Measurements from ENCODE around the gene MBP. TPM values are rescaled to one million over a fixed set of nuclear protein-coding genes. Genes with fewer than 3 reads are reported as not detected.

MBP gene
- total RNA-seq, 2 experiments from 2014 or later, result 75.4 to 79.2 TPM

- peaks cover 63% of the 10 kb centered on the region for H3K36me3 Mint-ChIP-seq (ENCODE audit: low read depth)
- no peak for TF ChIP-seq CTCF (IDR thresholded peaks at IDR 0.05)
- no peaks in the 10 kb centered on the region for H3K9me3 Mint-ChIP-seq
- no peak for DNase-seq
- POLR2A ChIA-PET, result interaction anchor here (0.9 kb wide), 2 partner anchors 11 to 13 kb away, joined by 3 read pairs; partner anchors contain the start of gene MBP
- no peak for ATAC-seq (ENCODE audit: poor library complexity)
- Histone ChIP-seq H3K27ac (ENCODE audit: low read depth in 1 of 2, low read length in 2 of 2) (peak overlapping the region; percentile 10 to 27), H3K27me3 (ENCODE audit: control insufficient read depth in 1 of 2, insufficient read depth in 2 of 2, low read length in 2 of 2) (no peaks in the 10 kb centered on the region), H3K36me3 (ENCODE audit: insufficient read depth, low read length) (peaks cover 34% of the 10 kb centered on the region), H3K4me1 (ENCODE audit: insufficient read depth, low read length) (peaks cover 76% of the 10 kb centered on the region), H3K9me3 (ENCODE audit: control insufficient read depth in 1 of 2, insufficient read depth in 1 of 2, low read length in 2 of 2) (no peaks in the 10 kb centered on the region), H3K4me3 (ENCODE audit: low read length) (no peak overlapping the region)
- intact Hi-C loops (cut with DNase I, micrococcal nuclease), result no loop called here
- no peak overlapping the region for H3K4me3 Mint-ChIP-seq
- peaks cover 90% of the 10 kb centered on the region for H3K4me1 Mint-ChIP-seq (ENCODE audit: low read depth)
- no peaks in the 10 kb centered on the region for H3K27me3 Mint-ChIP-seq
- H3K27ac Mint-ChIP-seq, result peak overlapping the region; percentile 83
- CTCF ChIA-PET, result no interaction called here
Observed at GRCh38 chr18:77119101-77119850, 13.3 kb downstream of the MBP start.

- Histone ChIP-seq H3K36me3 (ENCODE audit: insufficient read depth, low read length) (peaks cover 42% of the 10 kb centered on the region), H3K9me3 (ENCODE audit: control insufficient read depth in 1 of 2, insufficient read depth in 1 of 2, low read length in 2 of 2) (no peaks in the 10 kb centered on the region), H3K4me3 (ENCODE audit: low read length) (no peak overlapping the region), H3K4me1 (ENCODE audit: insufficient read depth, low read length) (peaks cover 72% of the 10 kb centered on the region), H3K27me3 (ENCODE audit: control insufficient read depth in 1 of 2, insufficient read depth in 2 of 2, low read length in 2 of 2) (no peaks in the 10 kb centered on the region), H3K27ac (ENCODE audit: low read depth in 1 of 2, low read length in 2 of 2) (peak overlapping the region; percentile 10 to 27)
- peaks cover 71% of the 10 kb centered on the region for H3K36me3 Mint-ChIP-seq (ENCODE audit: low read depth)
- H3K4me3 Mint-ChIP-seq, result peak overlapping the region; percentile 54
- no peaks in the 10 kb centered on the region for H3K9me3 Mint-ChIP-seq
- peak overlapping the region; percentile 83 for H3K27ac Mint-ChIP-seq
- POLR2A ChIA-PET, result interaction anchor here (0.8 to 0.9 kb wide), 2 partner anchors 12 to 51 kb away, joined by 3 read pairs; no protein-coding TSS in a partner anchor
- ATAC-seq (ENCODE audit: poor library complexity), result no peak
- intact Hi-C loops (cut with DNase I, micrococcal nuclease), result no loop called here
- H3K27me3 Mint-ChIP-seq, result no peaks in the 10 kb centered on the region
- CTCF ChIA-PET, result no interaction called here
- no peak for DNase-seq
- peaks cover 90% of the 10 kb centered on the region for H3K4me1 Mint-ChIP-seq (ENCODE audit: low read depth)
- no peak for TF ChIP-seq CTCF (IDR thresholded peaks at IDR 0.05)
Observed at GRCh38 chr18:77118256-77119090, 14.1 kb downstream of the MBP start.

DNA sequence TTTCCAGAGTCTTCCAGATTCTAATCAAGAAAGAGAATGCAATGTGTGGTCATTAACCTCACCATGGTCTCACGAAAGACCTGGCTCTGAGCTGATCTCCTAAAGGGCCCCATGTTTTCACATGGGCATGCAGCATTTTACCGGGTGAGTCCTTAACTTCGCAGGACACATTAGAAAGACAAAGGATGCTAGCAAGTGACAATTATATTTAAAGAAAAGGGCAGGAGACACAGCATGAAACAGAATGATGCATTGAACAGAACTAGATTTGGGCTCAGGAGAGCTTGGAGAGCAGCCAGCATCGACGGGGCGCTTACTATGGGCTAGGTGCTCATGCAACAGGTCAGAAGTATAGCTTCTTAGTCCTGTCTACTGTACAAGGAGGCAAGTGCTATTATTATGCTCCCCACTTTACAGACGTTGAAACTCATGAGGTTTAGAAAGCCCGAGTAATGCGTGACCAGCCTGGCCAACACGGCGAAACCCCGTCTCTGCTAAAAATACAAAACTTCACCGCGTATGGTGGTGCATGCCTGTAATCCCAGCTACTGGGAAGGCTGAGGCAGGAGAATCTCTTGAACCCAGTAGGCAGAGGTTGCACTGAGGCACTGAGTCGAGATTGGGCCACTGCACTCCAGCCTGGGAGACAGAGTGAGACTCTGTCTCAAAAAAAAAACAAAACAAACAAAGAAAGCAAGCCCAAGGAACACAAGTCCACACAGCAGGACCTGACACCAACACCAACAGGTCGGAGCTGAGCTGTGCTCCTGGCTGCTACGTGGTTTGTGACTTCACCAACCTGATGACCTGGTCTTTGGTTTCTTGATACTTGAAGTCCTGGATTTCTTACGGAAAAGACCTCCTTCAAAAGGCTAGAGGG, 16.1 kb downstream of the MBP start:
- no peaks in the 10 kb centered on the region for H3K27me3 ChIP-seq (ENCODE audit: control insufficient read depth in 1 of 2, insufficient read depth in 2 of 2, low read length in 2 of 2)
- DNase-seq (no peak), ATAC-seq (ENCODE audit: poor library complexity) (no peak)
- peaks cover 51% of the 10 kb centered on the region for H3K36me3 ChIP-seq (ENCODE audit: insufficient read depth, low read length)
- ChIA-PET POLR2A (interaction anchor here (1.0 to 3.0 kb wide), 6 partner anchors 7 to 95 kb away, joined by 3 to 24 read pairs (median 6); no protein-coding TSS in a partner anchor), CTCF (interaction anchor here (1.5 kb wide), 1 partner anchor 134 kb away, joined by 3 read pairs; no protein-coding TSS in a partner anchor)
- H3K27ac ChIP-seq (ENCODE audit: low read depth in 1 of 2, low read length in 2 of 2), result peak overlapping the region in 1 of 2 donors; percentile 23
- no peak for TF ChIP-seq CTCF (IDR thresholded peaks at IDR 0.05)
- H3K27ac Mint-ChIP-seq, result peak overlapping the region; percentile 73
- no peaks in the 10 kb centered on the region for H3K9me3 ChIP-seq (ENCODE audit: control insufficient read depth in 1 of 2, insufficient read depth in 1 of 2, low read length in 2 of 2)
- peaks cover 82% of the 10 kb centered on the region for H3K4me1 ChIP-seq (ENCODE audit: insufficient read depth, low read length)
- H3K4me3 Mint-ChIP-seq, result peak overlapping the region; percentile 11
- H3K4me1 Mint-ChIP-seq (ENCODE audit: low read depth), result peaks cover 88% of the 10 kb centered on the region
- no peaks in the 10 kb centered on the region for H3K27me3 Mint-ChIP-seq
- H3K36me3 Mint-ChIP-seq (ENCODE audit: low read depth), result peaks cover 77% of the 10 kb centered on the region
- intact Hi-C loops (cut with DNase I, micrococcal nuclease), result no loop called here
- no peak overlapping the region for H3K4me3 ChIP-seq (ENCODE audit: low read length)
- no peaks in the 10 kb centered on the region for H3K9me3 Mint-ChIP-seq
